HG03439 (cell line): ENCODE measurements around the gene EPAS1.

ENCODE experiments used
- ATAC-seq: cut with Tn5 transposase; IDR thresholded peaks from one replicate; pipeline ENCODE4 v1.9.1; 2021; ENCODE audit warnings: mild to moderate bottlenecking, moderate library complexity; ENCODE audit not compliant: unreplicated experiment

EPAS1 gene

GRCh38 chr2:46318579-46319460 is 21.6 kb downstream of the EPAS1 start:
- ATAC-seq = no peak

GRCh38 chr2:46319711-46320110 is 22.5 kb downstream of the EPAS1 start:
- ATAC-seq = no peak

- no peak for ATAC-seq
These were observed 22.9 kb downstream of the EPAS1 start for GRCh38 chr2:46320141-46320567.

GRCh38 chr2:46323730-46324129 is 26.5 kb downstream of the EPAS1 start:
- ATAC-seq = no peak

GRCh38 chr2:46325182-46325928 is 28.1 kb downstream of the EPAS1 start:
- ATAC-seq = no peak

- ATAC-seq = no peak
These were observed 29.2 kb downstream of the EPAS1 start for GRCh38 chr2:46326231-46326980.

GRCh38 chr2:46327627-46328026 is 30.4 kb downstream of the EPAS1 start:
- no peak for ATAC-seq

GRCh38 chr2:46328291-46328690 is 31.1 kb downstream of the EPAS1 start:
- no peak for ATAC-seq

- no peak for ATAC-seq
These were observed 31.6 kb downstream of the EPAS1 start for GRCh38 chr2:46328829-46329228.

- no peak for ATAC-seq
These were observed 32.1 kb downstream of the EPAS1 start for GRCh38 chr2:46329340-46329739.

- ATAC-seq = no peak
These were observed 32.9 kb downstream of the EPAS1 start for GRCh38 chr2:46329803-46330775.

- no peak for ATAC-seq
These were observed 34.0 kb downstream of the EPAS1 start for GRCh38 chr2:46331109-46331766.

GRCh38 chr2:46332686-46333281 is 35.6 kb downstream of the EPAS1 start:
- no peak for ATAC-seq

GRCh38 chr2:46333912-46334311 is 36.7 kb downstream of the EPAS1 start:
- no peak for ATAC-seq

- no peak for ATAC-seq
These were observed 37.4 kb downstream of the EPAS1 start for GRCh38 chr2:46334389-46335271.

- ATAC-seq = no peak
These were observed 38.4 kb downstream of the EPAS1 start for GRCh38 chr2:46335391-46336282.

- no peak for ATAC-seq
These were observed 39.2 kb downstream of the EPAS1 start for GRCh38 chr2:46336283-46336959.
